Astrocyte of the spinal cord (primary cell): ENCODE results near the gene POU6F1.

Source experiments
- DNase-seq: peaks from one replicate; pipeline ENCODE4 v3.0.0; 2011; ENCODE audit warnings: low read depth, low spot score
- H3K4me3 ChIP-seq: 2 replicates; pipeline ENCODE4 v1.5.1; 2011; ENCODE audit warnings: low read depth, mild to moderate bottlenecking, low read length, moderate library complexity
- CTCF ChIP-seq: IDR thresholded peaks from 2 replicates; pipeline ENCODE4 v1.5.1; 2012; ENCODE audit warnings: low read depth, mild to moderate bottlenecking, low read length, inconsistent platforms
- in situ Hi-C: cut with HindIII; loops from 2 replicates; pipeline ENCODE4 v1.10.0; 2017; ENCODE audit warnings: low sequenced_read_pairs

The POU6F1 gene

GRCh38 chr12:51185171-51185717 lies 32.6 kb downstream of the POU6F1 start:
- DNase-seq = no peak
- in situ Hi-C loops = no loop called here
- TF ChIP-seq CTCF = no peak
- no peak overlapping the region for H3K4me3 ChIP-seq

- no peak overlapping the region for H3K4me3 ChIP-seq
- in situ Hi-C loops = no loop called here
- no peak for TF ChIP-seq CTCF
- peak; percentile 13 for DNase-seq
Observed at GRCh38 chr12:51183816-51184215, 34.0 kb downstream of the POU6F1 start.

GRCh38 chr12:51183349-51183748 lies 34.5 kb downstream of the POU6F1 start:
- no peak for DNase-seq
- no peak for TF ChIP-seq CTCF
- H3K4me3 ChIP-seq = no peak overlapping the region
- in situ Hi-C loops = no loop called here

- TF ChIP-seq CTCF = no peak
- H3K4me3 ChIP-seq = no peak overlapping the region
- in situ Hi-C loops = no loop called here
- no peak for DNase-seq
Observed at GRCh38 chr12:51181558-51181957, 36.3 kb downstream of the POU6F1 start.

- no peak overlapping the region for H3K4me3 ChIP-seq
- no peak for DNase-seq
- in situ Hi-C loops = no loop called here
- TF ChIP-seq CTCF = no peak
Observed at GRCh38 chr12:51177897-51178296, 40.0 kb downstream of the POU6F1 start.

GRCh38 chr12:51174501-51174900 lies 43.4 kb downstream of the POU6F1 start:
- no peak for DNase-seq
- in situ Hi-C loops = no loop called here
- no peak overlapping the region for H3K4me3 ChIP-seq
- TF ChIP-seq CTCF = no peak
